NT2/D1 (cell line): ENCODE measurements around the gene PAWR.

Experiments used
- SUZ12 ChIP-seq: IDR thresholded peaks from 2 replicates; pipeline ENCODE4 v1.6.1; 2011; ENCODE audit not compliant: insufficient read length, insufficient read depth; ENCODE audit errors: extremely low read depth
- YY1 ChIP-seq: IDR thresholded peaks from 2 replicates; pipeline ENCODE4 v1.6.1; 2011; ENCODE audit not compliant: insufficient read length, insufficient read depth
- ZNF274 ChIP-seq: IDR thresholded peaks from 2 replicates; pipeline ENCODE4 v1.6.1; 2011; ENCODE audit warnings: mild to moderate bottlenecking, low read depth, low read length

- TF ChIP-seq ZNF274 (no peak), SUZ12 (no peak), YY1 (no peak)
These were observed 55.8 kb downstream of the PAWR start for GRCh38 chr12:79634957-79635471.
